NCI-H446 treated with DMSO at 0.1 percent for 48 hours (cell line): ENCODE results near the gene CD53.
"Not testable (repeated sequence)": the region's sequence is repeated elsewhere in the genome, so short reads cannot be mapped to it uniquely, and the experiment has no call there.

ENCODE experiments used
- DNase-seq: peaks from one replicate; lab custom pipeline; 2025; lab: John Stamatoyannopoulos, UW

Gene CD53

GRCh38 chr1:110872745-110873720 lies at the start of gene CD53:
TSS of gene CD53 (plus strand) at chr1:110873148. CDS start at chr1:110891409, 18,261 bp downstream.
- no peak for DNase-seq

- no peak for DNase-seq
Observed at GRCh38 chr1:110824192-110824591, 48.8 kb upstream of the CD53 start.

GRCh38 chr1:110829955-110830553 lies 42.9 kb upstream of the CD53 start:
- no peak for DNase-seq

GRCh38 chr1:110833779-110834178 lies 39.2 kb upstream of the CD53 start:
- DNase-seq, result not testable (repeated sequence)

- DNase-seq, result no peak
Observed at GRCh38 chr1:110846861-110847260, 26.1 kb upstream of the CD53 start.

GRCh38 chr1:110850145-110850544 lies 22.8 kb upstream of the CD53 start:
- DNase-seq, result no peak

GRCh38 chr1:110850627-110851026 lies 22.3 kb upstream of the CD53 start:
- no peak for DNase-seq

GRCh38 chr1:110853135-110853534 lies 19.8 kb upstream of the CD53 start:
- DNase-seq, result no peak

GRCh38 chr1:110856410-110856809 lies 16.5 kb upstream of the CD53 start:
- DNase-seq, result no peak

GRCh38 chr1:110857964-110858948 lies 14.7 kb upstream of the CD53 start:
- DNase-seq, result no peak

- no peak for DNase-seq
Observed at GRCh38 chr1:110859062-110859461, 13.9 kb upstream of the CD53 start.

GRCh38 chr1:110860174-110860573 lies 12.8 kb upstream of the CD53 start:
- no peak for DNase-seq

- DNase-seq, result not testable (repeated sequence)
Observed at GRCh38 chr1:110860620-110861019, 12.3 kb upstream of the CD53 start.

- not testable (repeated sequence) for DNase-seq
Observed at GRCh38 chr1:110861942-110862341, 11.0 kb upstream of the CD53 start.

GRCh38 chr1:110864287-110864686 lies 8.7 kb upstream of the CD53 start:
- no peak for DNase-seq

- DNase-seq, result no peak
Observed at GRCh38 chr1:110870721-110871388, 2.1 kb upstream of the CD53 start.

GRCh38 chr1:110872366-110872744 lies 593 bp upstream of the CD53 start:
- no peak for DNase-seq

- no peak for DNase-seq
Observed at GRCh38 chr1:110873856-110874255, 908 bp downstream of the CD53 start.

- DNase-seq, result no peak
Observed at GRCh38 chr1:110874324-110875215, 1.6 kb downstream of the CD53 start.

GRCh38 chr1:110875216-110875731 lies 2.3 kb downstream of the CD53 start:
- DNase-seq, result no peak
